NCI-H187 (cell line): ENCODE data around the gene SPECC1.
A peak's percentile ranks its signal among the peaks of the same experiment; 100 is the strongest.
"Not testable (repeated sequence)": the region's sequence is repeated elsewhere in the genome, so short reads cannot be mapped to it uniquely, and the experiment has no call there.

ENCODE experiments used
- DNase-seq, 2 experiments: peaks; one replicate each; lab custom pipeline; 2025; lab: John Stamatoyannopoulos, UW

The SPECC1 gene, protein sequence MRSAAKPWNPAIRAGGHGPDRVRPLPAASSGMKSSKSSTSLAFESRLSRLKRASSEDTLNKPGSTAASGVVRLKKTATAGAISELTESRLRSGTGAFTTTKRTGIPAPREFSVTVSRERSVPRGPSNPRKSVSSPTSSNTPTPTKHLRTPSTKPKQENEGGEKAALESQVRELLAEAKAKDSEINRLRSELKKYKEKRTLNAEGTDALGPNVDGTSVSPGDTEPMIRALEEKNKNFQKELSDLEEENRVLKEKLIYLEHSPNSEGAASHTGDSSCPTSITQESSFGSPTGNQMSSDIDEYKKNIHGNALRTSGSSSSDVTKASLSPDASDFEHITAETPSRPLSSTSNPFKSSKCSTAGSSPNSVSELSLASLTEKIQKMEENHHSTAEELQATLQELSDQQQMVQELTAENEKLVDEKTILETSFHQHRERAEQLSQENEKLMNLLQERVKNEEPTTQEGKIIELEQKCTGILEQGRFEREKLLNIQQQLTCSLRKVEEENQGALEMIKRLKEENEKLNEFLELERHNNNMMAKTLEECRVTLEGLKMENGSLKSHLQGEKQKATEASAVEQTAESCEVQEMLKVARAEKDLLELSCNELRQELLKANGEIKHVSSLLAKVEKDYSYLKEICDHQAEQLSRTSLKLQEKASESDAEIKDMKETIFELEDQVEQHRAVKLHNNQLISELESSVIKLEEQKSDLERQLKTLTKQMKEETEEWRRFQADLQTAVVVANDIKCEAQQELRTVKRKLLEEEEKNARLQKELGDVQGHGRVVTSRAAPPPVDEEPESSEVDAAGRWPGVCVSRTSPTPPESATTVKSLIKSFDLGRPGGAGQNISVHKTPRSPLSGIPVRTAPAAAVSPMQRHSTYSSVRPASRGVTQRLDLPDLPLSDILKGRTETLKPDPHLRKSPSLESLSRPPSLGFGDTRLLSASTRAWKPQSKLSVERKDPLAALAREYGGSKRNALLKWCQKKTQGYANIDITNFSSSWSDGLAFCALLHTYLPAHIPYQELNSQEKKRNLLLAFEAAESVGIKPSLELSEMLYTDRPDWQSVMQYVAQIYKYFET

DNA sequence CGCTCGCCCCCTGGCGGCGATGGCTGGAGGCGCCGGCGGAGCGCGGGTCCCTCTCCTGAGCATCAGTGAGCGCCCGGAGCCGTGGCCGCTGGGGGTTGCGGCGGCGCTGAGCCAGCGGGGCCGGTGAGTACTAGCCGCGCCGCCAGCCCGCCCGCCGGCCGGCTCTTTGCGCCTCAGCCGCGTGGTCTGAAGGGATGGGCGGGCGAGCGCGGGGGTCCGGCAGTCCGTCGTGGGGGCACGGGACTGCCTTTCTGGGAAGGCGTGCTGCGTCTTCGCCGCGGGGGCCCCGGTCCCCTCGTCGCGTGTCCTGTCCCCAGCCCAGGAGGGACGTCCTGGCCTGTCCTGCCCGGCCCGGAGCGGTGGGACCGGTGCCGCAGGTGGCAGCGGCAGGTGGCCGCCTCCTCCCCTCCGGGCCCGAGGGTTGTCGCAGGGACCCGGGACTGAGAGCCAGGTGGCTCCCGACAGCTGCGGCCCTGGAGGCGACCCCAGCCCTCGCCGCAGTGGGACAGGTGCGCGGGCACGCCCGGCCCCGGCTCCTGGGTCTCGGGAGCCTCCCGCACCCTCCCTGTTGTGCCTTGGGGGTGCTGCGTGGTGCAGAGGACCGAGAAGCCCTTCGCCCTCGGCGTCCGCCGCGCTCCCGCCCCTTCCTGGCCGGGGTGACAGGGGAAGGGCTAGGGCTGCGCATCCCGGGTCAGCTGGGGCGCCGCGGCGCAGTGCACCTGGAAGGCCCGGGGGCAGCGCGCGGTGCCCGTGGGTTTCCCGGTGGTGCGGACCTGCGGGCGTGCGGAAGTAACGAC, at the start of gene SPECC1:
SPECC1 (plus strand) TSS at position 58 of the 797 bp plus-strand sequence. CDS start 87,293 bp downstream, outside the sequence.
- DNase-seq, result peak in 1 of 2 experiments; percentile 46

DNA sequence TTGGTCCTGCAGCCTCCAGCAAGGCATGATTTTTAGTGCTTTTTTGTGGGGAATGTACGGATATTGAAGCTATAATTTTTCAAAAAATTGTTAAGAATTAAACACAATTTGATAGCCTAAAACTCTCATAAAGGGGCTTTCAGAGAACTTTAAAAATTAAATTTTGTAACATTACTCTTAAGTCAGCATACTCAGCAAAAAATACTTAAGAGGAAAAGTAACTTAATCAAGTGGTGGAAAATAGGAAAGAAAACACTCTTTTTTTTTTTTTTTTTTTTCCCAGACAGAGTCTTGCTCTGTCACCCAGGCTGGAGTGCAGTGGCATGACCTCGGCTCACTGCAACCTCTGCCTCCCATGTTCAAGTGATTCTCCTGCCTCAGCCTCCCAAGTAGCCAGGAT, 46.2 kb upstream of the SPECC1 start:
- not testable (repeated sequence) for DNase-seq

DNA sequence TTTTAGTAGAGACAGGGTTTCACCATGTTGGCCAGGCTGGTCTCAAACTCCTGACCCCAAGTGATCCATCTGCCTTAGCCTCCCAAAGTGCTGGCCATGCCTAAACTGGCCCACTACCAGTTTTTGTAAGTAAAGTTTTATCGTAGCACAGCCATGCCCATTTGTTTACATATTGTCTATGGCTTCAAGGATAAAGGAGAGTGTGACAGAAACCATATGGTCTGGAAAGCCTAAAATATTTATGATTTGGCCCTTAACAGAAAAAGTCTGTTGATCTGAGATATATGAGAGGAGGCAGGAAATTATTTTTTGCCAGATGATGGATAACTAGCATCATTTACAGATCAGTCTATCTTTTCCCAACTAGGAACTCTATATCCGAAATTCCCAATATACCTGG, 36.0 kb upstream of the SPECC1 start:
- DNase-seq, result no peak

DNA sequence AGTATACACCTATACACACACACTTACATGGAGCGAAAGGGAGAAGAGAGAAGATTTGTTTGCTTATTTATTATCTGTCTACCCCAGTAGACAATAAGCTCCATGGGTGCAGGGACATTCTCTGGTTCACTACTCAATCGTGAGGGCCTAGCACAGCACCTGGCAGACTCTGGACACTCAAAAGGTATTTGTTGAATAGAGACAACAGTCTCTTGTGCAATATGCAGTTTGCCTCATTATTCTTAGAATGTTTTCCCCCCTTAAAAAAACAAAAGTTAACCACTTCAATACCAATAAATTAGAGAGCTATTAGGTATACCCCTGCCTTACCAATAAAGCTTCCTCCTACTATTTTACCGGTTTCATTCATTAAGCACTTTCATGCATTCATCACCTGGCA, 33.6 kb upstream of the SPECC1 start:
- DNase-seq, result no peak

DNA sequence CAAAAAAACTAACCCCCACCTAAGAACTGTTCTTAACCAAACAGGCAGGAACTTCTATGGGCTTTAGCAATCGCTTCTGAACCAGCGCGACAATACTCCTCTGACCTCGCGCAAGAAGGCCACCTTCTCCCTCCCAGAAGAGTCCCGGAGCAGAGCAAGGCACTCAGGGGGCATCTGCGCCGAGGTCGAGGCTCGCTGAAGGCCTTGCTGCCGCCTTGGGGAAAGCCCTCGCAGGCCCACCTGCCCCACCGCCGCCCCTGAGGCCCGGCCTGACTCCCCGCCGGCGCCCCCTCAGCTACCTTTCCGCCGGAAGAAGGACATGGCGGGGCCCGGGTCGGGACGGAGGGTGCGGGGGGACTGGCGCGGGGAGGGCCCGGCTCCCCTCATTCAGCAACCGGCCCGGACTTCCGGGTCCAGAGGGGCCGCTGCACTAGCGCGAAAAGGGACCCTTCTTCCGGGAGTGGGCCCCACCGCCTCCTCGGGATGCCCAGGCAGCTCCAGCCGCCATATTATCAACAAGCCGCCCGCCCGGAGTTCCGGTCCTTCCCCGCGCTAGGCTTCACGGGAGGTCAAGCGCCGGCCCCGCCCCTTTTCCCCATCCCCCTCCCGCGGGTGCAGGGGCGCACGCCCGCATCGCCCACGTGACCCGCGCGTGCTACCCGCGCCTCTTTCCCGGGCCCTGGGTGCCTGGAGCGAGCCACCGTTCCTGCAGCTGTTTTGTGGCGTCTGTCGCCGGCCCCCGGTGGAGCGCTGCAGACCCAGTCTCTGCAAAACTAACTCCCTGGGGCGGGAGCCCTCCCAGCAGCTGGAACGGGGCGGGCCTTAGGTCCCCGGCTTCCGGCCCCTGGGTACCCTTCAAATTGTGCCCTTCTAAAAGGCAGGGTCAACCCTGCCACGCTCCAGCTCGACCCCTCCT, 31.6 kb upstream of the SPECC1 start, which contains the start of gene AKAP10:
AKAP10 (minus strand) TSS at position 536 of the 916 bp plus-strand sequence; CDS start at position 387, 149 bp downstream.
- DNase-seq, result peak; percentile 74

DNA sequence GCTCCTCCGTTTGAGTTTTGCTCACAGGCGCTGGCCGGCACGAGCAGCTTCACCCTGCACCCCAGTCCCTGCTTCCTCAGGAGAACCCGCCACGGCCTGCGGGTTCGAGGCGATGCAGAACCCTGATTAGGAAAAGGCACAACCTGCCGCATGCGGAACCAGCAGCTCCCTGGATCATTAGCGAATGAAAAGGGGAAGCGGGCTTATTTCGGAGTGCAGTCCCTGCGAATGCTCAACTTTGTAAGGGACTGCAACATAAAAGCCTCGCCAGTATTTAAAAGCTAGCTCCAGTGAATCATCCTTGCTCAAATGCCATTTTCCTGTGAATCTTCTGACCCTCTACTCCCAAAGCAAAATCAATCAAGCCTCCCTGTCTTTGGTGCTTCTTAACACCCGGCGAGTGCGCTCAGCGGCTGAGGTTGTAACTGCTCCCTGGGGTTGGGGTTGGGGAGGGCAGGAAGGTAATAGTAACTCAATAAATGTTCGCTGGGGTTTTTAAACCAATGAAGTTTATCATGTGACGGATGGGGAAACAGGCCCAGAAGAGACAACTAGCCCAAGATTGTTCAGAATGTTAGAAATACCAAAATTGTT, 30.9 kb upstream of the SPECC1 start:
- no peak for DNase-seq

DNA sequence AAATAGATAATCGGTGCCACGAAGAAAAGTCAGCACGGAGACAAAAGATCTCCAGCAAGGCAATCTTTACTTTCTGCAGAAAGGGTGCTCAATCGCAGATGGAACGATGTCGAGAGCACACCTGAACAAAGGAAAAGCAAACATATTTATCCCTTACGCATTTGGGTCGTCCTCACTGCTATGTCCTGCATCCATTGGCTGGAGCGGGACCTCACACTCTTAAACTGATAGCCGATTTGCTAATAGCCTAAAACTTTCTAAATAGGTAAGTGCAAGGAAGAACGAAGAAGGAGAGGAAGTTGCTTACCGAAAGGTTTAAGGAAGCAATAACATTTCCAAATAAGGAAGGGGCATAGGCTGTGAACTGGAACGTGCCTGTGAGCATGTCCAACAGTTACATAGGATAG, 30.4 kb upstream of the SPECC1 start:
- no peak for DNase-seq

DNA sequence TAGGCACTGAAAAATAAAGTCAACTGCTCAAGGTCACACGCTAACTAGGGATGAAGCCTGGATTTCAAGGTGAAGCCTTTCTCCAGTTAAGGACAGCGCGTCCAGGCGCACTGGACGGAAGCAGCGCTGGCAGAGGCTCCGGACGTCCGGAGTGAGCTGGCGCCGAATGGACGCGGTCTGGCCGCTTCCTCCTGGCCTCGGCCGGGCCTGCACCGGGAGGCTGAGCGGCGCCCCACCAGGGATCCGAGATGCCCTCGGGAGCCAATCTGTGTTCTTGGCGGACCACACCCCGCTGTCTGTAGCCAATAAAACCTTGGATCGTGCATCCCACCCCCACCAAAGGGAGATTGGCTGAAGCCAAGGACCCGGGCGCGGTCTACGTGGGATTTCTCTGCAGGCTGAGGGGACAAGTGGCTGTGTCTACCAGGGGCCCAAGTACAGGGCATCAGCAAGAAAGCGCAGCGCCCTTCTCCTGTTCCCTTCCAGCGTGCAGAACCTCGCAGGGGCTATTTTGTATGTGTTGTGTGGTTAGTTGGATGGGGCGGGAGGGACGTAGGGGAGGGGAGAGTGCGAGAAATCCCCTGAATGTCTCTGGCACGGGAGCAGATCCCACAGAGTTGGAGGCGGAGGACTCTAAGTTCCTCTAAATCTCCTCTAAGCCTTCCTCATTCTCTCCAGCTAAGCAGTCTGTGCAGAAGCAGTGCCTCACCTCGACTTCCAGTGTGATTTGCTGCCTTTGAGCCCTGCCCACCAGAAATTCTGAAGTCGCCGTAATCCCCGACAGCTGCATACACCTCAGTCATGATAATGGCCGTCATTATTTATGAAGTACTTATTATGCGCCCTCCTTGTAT, 29.0 kb upstream of the SPECC1 start:
- DNase-seq, result no peak

DNA sequence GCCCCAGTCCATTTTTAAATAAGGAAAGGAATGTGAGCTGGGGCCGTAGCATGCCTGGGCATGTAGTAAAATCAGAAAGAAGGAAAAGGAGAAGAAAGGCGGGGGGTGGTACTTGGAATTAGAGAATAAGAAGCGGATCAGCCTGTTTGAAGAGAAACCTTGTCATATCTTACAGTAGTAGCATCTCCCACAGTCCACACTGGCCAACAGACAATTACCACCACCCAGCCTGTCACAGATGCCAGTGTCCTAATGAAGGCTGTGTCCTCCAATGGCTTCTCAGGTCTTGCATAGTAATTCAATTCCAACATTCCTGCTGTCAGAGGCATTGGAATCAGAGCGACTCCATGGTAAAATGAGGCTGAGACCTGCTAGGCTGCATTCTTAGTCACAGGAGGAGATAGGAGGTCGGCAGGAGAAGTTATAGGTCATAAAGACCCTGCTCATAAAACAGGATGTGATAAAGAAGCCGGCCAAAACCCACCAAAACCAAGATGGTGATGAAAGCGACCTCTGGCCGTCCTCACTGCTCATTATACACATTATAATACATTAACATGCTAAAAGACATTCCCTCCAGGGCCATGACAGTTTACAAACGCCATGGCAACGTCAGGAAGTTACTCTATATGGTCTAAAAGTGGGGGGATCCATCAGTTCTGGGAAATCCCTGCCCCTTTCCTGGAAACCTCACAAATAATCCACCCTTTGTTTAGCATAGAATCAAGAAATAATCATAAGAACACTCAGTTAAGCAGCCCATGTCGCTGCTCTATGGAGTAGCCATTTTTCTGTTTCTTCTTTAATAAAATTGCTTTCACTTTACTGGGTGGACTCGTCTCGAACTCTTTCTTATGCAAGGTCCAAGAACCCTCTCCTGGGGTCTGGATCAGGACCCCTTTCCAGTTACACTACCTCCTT, 22.0 kb upstream of the SPECC1 start:
- no peak for DNase-seq

DNA sequence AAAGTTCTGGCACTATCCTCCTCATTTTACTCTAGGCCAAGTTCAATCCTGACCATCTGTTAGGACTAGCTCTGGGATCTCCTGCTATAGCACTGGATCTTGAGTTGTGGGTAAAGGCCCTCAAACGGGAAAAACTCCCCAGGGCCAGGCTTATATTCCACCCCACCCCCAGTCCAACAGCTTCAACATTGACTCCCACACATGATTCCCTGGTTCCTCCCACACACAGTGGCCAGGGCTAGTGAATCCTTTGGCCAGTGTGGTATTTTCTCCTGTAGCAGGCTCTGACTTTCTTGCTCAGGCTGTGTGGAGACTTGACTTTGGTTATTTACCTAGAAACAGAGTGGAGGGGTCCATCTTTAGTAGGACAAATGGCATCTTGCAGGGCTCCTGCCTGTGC, 21.3 kb upstream of the SPECC1 start:
- no peak for DNase-seq

DNA sequence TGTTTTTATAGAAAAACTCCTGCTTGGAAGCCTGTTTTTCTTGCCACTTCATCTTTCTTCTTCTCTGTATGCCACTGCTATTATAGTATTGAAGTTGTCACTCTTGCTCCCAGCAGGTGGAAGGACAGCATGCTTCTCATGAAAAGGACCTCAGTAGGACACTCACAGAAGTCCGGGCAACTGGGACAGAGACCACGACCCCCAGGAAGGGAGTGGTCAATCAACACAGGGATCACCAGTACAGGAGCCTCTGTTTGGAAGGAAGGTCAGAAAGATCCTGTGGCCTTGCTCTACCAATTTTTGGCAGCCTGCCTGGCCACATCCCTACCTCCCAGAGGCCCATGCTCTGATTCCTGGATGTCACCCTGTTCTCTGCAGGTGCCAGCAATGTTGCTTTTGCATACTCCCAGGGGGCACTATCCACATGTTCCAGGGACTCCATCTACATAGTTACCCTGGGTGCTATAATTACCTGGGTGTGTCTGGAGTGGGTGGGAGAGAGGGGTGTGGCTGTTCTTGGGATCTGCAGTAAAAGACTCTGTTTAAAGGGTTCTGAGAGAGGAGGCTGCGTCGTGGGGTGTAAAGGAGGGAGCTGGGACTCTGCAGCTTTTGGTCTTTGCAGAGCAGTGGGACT, 17.8 kb upstream of the SPECC1 start:
- DNase-seq, result no peak

DNA sequence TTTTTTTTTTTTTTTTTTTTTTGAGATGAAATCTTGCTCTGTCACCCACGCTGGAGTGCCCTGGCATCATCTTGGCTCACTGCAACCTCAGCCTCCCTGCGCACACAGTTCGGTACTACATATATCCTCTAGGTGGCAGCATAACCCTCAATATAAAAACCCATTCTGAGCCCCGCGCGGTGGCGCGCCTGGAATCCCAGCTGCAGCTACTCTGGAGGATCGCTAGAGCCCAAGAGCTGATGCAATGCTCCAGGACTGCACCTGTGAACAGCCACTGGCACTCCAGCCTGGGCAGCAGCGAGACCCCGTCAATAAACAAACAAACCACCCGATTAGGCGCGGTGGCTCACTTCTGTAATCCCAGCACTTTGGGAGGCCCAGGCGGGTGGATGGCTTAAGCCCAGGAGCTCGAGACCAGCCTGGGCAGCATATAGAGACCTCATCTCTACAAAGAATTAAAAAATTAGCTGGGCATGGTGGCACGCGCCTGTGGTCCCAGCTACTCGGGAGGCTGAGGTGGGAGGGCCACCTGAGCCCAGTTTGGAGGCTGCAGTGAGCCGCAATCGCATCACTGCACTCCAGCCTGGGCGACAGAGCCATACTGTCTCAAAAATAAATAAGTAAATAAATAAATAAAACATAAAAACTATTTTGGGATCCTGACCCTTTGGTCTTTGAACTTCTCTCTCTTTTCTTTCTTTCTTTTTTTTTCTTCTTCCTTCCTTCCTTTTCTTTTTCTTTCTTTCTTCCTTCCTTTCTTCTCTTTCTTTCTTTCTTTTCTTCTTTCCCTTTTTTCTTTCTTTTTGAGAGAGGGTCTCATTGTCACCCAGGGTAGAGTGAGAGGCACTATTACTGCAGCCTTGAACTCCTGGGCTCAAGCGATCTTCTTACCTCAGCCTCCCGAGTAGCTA, 16.1 kb upstream of the SPECC1 start:
- DNase-seq, result peak; percentile 21 to 63

DNA sequence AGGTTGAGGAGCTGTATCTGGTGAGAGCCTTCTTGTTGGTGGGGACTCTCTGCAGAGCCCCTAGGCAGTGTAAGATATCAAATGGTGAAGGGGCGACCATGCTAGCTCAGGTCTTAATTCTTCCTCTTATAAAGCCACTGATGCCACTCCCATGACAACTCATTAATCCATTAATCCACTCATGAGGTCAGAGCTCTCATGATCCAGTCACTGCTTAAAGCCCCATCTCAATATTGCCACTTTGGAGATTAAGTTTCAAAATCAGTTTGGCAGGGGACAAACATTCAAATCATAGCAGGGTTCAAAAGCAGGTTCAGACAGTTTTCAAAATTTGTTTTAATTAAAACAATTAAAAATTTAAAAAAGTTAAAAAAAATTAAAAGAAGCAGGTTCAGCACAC, 13.1 kb upstream of the SPECC1 start:
- DNase-seq, result no peak

DNA sequence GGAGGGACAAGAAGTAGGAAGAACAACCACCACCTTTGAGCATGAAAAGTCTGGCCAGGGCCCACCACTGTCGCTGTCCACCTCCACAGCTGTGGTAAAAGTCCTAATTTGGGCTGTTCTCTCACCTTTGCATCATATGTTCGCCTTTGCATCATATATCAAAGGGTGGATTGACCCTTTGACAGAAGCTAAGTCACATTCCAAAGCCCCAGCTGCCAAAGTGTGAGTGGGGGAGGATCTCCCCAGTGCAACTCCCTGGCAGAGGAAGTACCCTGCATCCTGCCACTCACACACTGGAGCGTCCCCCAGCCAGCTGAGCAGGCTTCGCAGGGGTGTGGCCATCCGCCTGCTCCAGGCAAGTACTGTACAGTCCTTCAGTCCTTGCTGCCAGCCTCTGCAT, 12.7 kb upstream of the SPECC1 start:
- DNase-seq, result no peak

DNA sequence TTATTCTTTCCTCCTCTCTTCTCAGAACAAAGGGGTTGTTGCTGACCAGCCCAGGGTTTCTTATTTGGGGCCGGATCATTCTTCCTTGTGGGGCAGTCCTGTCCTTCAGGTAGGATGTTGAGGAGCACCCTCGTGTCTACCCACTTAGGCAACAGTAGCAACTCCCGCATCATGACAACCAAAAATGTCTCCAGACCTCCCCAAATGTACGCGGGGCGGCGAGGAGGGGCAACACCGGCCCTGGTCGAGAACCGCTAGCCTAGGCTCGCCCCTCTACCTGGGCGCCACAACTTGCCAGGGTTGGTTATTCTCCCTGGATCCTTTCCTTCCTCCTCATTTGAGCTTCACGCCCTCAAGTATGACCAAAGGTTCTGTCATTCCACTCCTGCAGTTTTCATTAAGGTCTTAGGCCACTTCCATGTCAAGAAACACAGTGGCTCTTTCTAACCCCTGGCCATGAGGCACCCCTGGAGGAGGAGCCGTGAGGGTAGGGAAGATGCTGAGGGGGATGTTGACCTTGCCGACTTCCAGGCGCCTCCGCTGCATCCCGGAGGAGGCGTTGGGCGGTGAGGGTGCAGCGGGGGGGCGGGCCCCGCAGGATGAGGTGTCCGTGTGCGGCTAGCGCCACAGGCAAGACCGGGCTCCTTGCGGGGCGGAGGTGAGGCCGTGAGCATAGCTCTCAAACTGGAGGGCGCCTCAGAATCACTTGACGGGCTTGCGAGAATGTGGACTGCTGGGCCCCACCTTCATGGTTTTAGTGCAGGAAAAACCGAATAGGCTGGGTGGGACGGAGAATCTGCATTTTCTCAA, 712 bp upstream of the SPECC1 start:
- DNase-seq, result no peak

DNA sequence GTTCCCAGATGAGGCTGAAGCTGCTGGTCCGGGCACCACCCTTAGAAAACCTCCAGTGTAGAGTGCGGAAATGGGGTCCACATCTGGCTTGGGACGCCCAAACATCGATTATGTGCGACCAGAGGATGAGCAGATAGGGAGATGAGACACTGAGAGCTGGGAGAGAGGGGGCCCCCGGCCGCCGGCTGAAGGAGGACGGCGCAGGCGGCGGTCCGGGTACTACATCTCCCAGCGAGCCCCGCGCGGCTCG, 182 bp upstream of the SPECC1 start:
- DNase-seq, result peak in 1 of 2 experiments; percentile 67
